ENCODE data around the gene LTO1. TPM values are rescaled to one million over a fixed set of nuclear protein-coding genes. Genes with fewer than 3 reads are reported as not detected.

The LTO1 gene
- total and polyA plus RNA-seq, 2 of the 13 experiments (the other 11 are each of a cell fraction or from before 2014, with no cell fraction given), result 11.8 to 15.0 TPM

DNA sequence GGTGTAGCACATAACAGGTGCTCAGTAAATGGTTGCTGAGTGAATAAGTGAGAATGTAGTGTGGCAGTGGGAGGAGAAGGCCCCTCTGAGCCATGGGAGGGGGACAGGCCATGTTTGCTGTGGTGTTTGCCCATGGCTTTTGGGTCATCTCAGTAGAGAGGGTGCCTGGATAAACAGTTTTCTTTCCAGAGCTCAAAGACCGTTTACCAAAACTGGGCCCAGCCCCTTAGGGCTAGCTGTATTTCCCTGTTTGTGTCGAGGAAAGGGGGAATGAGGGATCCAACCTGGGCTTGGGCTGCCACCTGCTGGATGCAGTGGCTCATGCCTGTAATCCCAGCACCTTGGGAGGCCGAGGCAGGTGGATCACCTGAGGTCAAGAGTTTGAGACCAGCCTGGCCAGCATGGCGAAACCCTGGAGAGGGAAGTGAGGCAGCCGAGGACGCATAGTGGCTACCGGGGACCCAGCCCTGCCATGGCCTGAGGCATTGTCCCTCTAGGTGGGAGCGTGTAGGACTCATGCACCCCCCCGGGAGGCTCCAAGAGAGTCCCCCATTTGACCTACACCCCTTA is 8.7 kb upstream of the LTO1 start (continued):
- TF ChIP-seq, protein P1, sequence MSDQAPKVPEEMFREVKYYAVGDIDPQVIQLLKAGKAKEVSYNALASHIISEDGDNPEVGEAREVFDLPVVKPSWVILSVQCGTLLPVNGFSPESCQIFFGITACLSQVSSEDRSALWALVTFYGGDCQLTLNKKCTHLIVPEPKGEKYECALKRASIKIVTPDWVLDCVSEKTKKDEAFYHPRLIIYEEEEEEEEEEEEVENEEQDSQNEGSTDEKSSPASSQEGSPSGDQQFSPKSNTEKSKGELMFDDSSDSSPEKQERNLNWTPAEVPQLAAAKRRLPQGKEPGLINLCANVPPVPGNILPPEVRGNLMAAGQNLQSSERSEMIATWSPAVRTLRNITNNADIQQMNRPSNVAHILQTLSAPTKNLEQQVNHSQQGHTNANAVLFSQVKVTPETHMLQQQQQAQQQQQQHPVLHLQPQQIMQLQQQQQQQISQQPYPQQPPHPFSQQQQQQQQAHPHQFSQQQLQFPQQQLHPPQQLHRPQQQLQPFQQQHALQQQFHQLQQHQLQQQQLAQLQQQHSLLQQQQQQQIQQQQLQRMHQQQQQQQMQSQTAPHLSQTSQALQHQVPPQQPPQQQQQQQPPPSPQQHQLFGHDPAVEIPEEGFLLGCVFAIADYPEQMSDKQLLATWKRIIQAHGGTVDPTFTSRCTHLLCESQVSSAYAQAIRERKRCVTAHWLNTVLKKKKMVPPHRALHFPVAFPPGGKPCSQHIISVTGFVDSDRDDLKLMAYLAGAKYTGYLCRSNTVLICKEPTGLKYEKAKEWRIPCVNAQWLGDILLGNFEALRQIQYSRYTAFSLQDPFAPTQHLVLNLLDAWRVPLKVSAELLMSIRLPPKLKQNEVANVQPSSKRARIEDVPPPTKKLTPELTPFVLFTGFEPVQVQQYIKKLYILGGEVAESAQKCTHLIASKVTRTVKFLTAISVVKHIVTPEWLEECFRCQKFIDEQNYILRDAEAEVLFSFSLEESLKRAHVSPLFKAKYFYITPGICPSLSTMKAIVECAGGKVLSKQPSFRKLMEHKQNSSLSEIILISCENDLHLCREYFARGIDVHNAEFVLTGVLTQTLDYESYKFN (CRISPR knock-in tag; conservative IDR thresholded peaks at IDR 0.05), result peak; percentile 72
- TF ChIP-seq SP4 (CRISPR knock-in tag; IDR thresholded peaks at IDR 0.05) (0 out of 2 replicates have a peak, but pooled peaks have one; percentile 21), PAF1 (CRISPR knock-in tag; IDR thresholded peaks at IDR 0.05) (no peak), ZNF430 (CRISPR knock-in tag; IDR thresholded peaks at IDR 0.05) (no peak), ZNF83 (CRISPR knock-in tag; IDR thresholded peaks at IDR 0.05; ENCODE audit: borderline replicate concordance) (no peak), ZSCAN12 (CRISPR knock-in tag; IDR thresholded peaks at IDR 0.05) (no peak), ARID2 (CRISPR knock-in tag; IDR thresholded peaks at IDR 0.05; ENCODE audit: borderline replicate concordance) (no peak), ZSCAN31 (CRISPR knock-in tag; IDR thresholded peaks at IDR 0.05; ENCODE audit: low read depth) (no peak), PCBP1 (IDR thresholded peaks at IDR 0.05; ENCODE audit: borderline replicate concordance, low read depth, low read length) (no peak), MIER3 (CRISPR knock-in tag; IDR thresholded peaks at IDR 0.05; ENCODE audit: borderline replicate concordance) (no peak), TCF12 (IDR thresholded peaks at IDR 0.05) (no peak), TCF12 (CRISPR knock-in tag; IDR thresholded peaks at IDR 0.05) (no peak), SPEN (CRISPR knock-in tag; IDR thresholded peaks at IDR 0.05; ENCODE audit: low read depth) (no peak), ZNF850 (CRISPR knock-in tag; conservative IDR thresholded peaks at IDR 0.05) (no peak), CTCF (CRISPR knock-in tag; IDR thresholded peaks at IDR 0.05) (peak; percentile 96), KDM5B (CRISPR knock-in tag; IDR thresholded peaks at IDR 0.05; ENCODE audit: borderline replicate concordance) (peak; percentile 41; the same call in 1 of the 2 replicates), ZNF569 (CRISPR knock-in tag; IDR thresholded peaks at IDR 0.05; ENCODE audit: borderline replicate concordance) (no peak), PAX8 (CRISPR knock-in tag; IDR thresholded peaks at IDR 0.05; ENCODE audit: borderline replicate concordance) (no peak)
- TF ChIP-seq, protein P2, sequence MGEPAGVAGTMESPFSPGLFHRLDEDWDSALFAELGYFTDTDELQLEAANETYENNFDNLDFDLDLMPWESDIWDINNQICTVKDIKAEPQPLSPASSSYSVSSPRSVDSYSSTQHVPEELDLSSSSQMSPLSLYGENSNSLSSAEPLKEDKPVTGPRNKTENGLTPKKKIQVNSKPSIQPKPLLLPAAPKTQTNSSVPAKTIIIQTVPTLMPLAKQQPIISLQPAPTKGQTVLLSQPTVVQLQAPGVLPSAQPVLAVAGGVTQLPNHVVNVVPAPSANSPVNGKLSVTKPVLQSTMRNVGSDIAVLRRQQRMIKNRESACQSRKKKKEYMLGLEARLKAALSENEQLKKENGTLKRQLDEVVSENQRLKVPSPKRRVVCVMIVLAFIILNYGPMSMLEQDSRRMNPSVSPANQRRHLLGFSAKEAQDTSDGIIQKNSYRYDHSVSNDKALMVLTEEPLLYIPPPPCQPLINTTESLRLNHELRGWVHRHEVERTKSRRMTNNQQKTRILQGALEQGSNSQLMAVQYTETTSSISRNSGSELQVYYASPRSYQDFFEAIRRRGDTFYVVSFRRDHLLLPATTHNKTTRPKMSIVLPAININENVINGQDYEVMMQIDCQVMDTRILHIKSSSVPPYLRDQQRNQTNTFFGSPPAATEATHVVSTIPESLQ (CRISPR knock-in tag; conservative IDR thresholded peaks at IDR 0.05), result no peak
- TF ChIP-seq, protein P3, sequence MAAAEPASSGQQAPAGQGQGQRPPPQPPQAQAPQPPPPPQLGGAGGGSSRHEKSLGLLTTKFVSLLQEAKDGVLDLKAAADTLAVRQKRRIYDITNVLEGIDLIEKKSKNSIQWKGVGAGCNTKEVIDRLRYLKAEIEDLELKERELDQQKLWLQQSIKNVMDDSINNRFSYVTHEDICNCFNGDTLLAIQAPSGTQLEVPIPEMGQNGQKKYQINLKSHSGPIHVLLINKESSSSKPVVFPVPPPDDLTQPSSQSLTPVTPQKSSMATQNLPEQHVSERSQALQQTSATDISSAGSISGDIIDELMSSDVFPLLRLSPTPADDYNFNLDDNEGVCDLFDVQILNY (CRISPR knock-in tag; conservative IDR thresholded peaks at IDR 0.05), result no peak
- TF ChIP-seq, protein P4, sequence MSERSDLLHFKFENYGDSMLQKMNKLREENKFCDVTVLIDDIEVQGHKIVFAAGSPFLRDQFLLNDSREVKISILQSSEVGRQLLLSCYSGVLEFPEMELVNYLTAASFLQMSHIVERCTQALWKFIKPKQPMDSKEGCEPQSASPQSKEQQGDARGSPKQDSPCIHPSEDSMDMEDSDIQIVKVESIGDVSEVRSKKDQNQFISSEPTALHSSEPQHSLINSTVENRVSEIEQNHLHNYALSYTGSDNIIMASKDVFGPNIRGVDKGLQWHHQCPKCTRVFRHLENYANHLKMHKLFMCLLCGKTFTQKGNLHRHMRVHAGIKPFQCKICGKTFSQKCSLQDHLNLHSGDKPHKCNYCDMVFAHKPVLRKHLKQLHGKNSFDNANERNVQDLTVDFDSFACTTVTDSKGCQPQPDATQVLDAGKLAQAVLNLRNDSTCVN (CRISPR knock-in tag; IDR thresholded peaks at IDR 0.05; ENCODE audit: borderline replicate concordance), result no peak

Data from HepG2 (cell line).